ENCODE data around the gene CTRL. TPM values are rescaled to one million over a fixed set of nuclear protein-coding genes. Genes with fewer than 3 reads are reported as not detected.
A peak's percentile ranks its signal among the peaks of the same experiment; 100 is the strongest.

The CTRL gene
- total RNA-seq, 1 donor from 2014 or later: 0.59 TPM

- no peaks in the 10 kb centered on the region for H3K27me3 ChIP-seq (ENCODE audit: low read depth)
- no peaks in the 10 kb centered on the region for H3K9me3 ChIP-seq
- DNase-seq (no peak), ATAC-seq (no peak)
- H3K36me3 ChIP-seq: peaks cover 47% of the 10 kb centered on the region
- intact Hi-C loops (cut with DNase I): no loop called here
- no peak overlapping the region for H3K4me3 ChIP-seq
- H3K4me1 ChIP-seq: peaks cover 86% of the 10 kb centered on the region
- peak overlapping the region; percentile 58 for H3K27ac ChIP-seq
- TF ChIP-seq, protein P1, sequence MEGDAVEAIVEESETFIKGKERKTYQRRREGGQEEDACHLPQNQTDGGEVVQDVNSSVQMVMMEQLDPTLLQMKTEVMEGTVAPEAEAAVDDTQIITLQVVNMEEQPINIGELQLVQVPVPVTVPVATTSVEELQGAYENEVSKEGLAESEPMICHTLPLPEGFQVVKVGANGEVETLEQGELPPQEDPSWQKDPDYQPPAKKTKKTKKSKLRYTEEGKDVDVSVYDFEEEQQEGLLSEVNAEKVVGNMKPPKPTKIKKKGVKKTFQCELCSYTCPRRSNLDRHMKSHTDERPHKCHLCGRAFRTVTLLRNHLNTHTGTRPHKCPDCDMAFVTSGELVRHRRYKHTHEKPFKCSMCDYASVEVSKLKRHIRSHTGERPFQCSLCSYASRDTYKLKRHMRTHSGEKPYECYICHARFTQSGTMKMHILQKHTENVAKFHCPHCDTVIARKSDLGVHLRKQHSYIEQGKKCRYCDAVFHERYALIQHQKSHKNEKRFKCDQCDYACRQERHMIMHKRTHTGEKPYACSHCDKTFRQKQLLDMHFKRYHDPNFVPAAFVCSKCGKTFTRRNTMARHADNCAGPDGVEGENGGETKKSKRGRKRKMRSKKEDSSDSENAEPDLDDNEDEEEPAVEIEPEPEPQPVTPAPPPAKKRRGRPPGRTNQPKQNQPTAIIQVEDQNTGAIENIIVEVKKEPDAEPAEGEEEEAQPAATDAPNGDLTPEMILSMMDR (IDR thresholded peaks at IDR 0.05): no peak
Measured at GRCh38 chr16:67963662-67964321, 32.1 kb upstream of the CTRL start.

DNA sequence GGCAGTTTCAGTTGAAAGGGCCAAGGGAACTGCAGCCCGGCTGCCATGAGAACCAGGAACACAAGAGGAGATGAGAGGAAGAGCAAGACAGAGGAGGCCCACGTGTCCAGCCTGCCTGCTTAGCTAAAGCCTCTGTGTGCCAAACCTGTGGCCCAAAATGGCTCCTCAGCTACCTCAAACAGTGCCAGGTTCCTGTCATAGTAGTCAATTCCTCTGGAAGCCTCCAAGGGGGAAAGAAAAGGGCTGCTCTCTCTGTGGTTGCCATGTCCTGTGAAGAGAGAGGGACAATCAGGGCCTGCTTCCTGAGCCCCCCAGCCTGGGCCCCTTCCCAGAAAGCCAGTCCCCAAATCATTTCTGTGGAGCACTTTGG is 31.6 kb upstream of the CTRL start:
- Histone ChIP-seq H3K27me3 (ENCODE audit: low read depth) (no peaks in the 10 kb centered on the region), H3K9me3 (no peaks in the 10 kb centered on the region), H3K27ac (peak overlapping the region; percentile 58), H3K4me3 (no peak overlapping the region), H3K4me1 (peaks cover 90% of the 10 kb centered on the region), H3K36me3 (peaks cover 53% of the 10 kb centered on the region)
- no peak for DNase-seq
- ATAC-seq: no peak
- TF ChIP-seq, protein P1 (IDR thresholded peaks at IDR 0.05): no peak
- intact Hi-C loops (cut with DNase I): no loop called here

DNA sequence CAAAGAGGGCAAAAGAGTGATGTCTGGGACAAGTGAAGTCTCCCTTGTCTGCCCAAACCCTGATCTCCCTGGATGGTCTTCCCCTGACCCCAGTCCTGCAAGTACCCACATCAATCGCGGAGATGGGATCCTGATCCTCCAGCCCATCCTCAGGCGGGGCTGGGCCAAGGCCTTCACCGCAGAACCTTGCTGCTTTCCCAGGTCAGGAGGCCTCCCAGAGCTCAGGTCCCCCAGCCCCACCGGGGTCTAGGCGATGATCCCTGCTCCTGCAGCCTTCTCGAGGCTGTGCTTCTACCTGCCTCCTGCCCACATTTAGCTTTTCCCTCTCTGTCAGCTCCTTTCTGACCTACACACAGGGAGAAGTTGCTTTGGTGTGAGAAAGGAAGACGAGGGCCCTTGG is 30.5 kb upstream of the CTRL start:
- intact Hi-C loops (cut with DNase I): no loop called here
- Histone ChIP-seq H3K27ac (peak overlapping the region; percentile 58), H3K4me3 (no peak overlapping the region), H3K36me3 (peaks cover 62% of the 10 kb centered on the region), H3K4me1 (peaks cover 83% of the 10 kb centered on the region), H3K27me3 (ENCODE audit: low read depth) (no peaks in the 10 kb centered on the region), H3K9me3 (no peaks in the 10 kb centered on the region)
- TF ChIP-seq, protein P1 (IDR thresholded peaks at IDR 0.05): no peak
- ATAC-seq (no peak), DNase-seq (no peak)

DNA sequence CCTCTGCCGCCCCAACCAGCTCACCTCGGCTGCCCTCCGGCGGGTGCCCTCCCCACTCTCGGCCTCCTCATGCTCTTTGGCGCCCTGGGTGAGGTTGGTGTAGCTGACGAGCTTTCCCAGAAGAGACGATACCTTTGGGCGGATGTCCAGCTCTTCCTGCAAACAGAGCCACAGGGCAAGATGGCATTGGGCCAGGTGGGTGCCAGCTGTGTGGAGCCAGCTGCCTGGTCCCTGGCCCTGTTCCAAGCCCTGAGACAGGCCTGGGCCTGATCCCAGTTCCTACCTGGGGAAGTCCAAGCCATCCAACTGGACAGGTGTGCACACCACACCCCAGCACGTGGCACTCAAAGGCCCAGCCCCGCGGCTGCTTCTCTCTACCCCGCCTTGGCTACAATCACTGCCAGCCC is 29.9 kb upstream of the CTRL start:
- intact Hi-C loops (cut with DNase I): no loop called here
- peak overlapping the region; percentile 58 for H3K27ac ChIP-seq
- no peaks in the 10 kb centered on the region for H3K9me3 ChIP-seq
- DNase-seq (peak; percentile 78), ATAC-seq (peak; percentile 58 to 59)
- no peaks in the 10 kb centered on the region for H3K27me3 ChIP-seq (ENCODE audit: low read depth)
- H3K4me3 ChIP-seq: no peak overlapping the region
- H3K36me3 ChIP-seq: peaks cover 62% of the 10 kb centered on the region
- TF ChIP-seq, protein P1 (IDR thresholded peaks at IDR 0.05): no peak
- H3K4me1 ChIP-seq: peaks cover 77% of the 10 kb centered on the region

DNA sequence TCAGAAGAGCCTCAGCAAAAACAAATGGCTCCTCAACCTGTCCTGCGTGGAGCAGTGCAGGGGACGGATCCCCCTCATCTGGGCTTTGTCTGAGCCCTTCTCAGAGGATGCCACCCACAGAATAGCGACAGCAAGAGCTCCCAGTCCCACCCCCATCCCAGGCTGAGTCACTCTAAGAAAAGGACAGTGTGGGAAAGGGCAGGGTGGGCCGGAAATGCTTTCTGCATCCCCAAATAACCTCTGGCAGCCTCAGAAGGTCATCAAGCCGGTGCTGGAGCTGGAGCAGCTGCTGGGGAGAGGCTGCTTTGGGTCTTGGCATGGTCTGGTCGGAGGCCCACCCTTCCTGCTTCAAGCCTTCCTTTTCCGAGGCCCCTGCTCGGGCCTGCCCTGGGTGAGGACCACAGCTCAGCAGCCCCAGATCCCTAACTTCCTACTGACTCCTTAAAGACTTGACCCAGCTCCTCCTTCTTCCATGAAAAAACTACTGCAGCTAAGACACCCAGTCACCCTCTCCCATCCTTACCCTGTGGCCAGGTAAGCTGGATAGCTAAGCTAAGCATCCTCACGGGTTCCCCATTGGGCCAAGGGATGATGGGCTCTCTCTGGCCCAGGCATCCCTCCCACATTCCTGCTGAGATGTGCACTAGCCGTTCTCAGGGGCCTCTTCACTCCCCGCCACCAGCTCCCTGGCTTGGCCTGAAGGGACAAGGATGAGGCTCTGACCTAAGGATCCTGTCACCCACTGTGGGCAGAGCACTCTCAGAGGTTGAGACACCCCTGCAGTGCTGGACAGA is 28.1 kb upstream of the CTRL start:
- Histone ChIP-seq H3K4me1 (peaks cover 59% of the 10 kb centered on the region), H3K4me3 (no peak overlapping the region), H3K27ac (peak overlapping the region; percentile 74), H3K36me3 (peaks cover 79% of the 10 kb centered on the region), H3K27me3 (ENCODE audit: low read depth) (no peaks in the 10 kb centered on the region), H3K9me3 (no peaks in the 10 kb centered on the region)
- intact Hi-C loops (cut with DNase I): no loop called here
- DNase-seq: no peak
- TF ChIP-seq, protein P1 (IDR thresholded peaks at IDR 0.05): no peak
- peak; percentile 25 to 51 for ATAC-seq
